A549 treated with dexamethasone at 1 μM for 4 hours (cell line): Measurements from ENCODE around the gene GSTO2. TPM values are rescaled to one million over a fixed set of nuclear protein-coding genes. Genes with fewer than 3 reads are reported as not detected.

Source experiments
- total RNA-seq: library from RNA; stranded (reverse); fragments of 200-300 nt; extraction: Qiagen RNA extraction; gene quantifications from 5 replicates; pipeline ENCODE4 v1.2.3, GENCODE V29; 2022

Gene GSTO2
- 1.7 to 2.4 TPM (median 1.9 TPM) in 5 replicates for total RNA-seq

DNA sequence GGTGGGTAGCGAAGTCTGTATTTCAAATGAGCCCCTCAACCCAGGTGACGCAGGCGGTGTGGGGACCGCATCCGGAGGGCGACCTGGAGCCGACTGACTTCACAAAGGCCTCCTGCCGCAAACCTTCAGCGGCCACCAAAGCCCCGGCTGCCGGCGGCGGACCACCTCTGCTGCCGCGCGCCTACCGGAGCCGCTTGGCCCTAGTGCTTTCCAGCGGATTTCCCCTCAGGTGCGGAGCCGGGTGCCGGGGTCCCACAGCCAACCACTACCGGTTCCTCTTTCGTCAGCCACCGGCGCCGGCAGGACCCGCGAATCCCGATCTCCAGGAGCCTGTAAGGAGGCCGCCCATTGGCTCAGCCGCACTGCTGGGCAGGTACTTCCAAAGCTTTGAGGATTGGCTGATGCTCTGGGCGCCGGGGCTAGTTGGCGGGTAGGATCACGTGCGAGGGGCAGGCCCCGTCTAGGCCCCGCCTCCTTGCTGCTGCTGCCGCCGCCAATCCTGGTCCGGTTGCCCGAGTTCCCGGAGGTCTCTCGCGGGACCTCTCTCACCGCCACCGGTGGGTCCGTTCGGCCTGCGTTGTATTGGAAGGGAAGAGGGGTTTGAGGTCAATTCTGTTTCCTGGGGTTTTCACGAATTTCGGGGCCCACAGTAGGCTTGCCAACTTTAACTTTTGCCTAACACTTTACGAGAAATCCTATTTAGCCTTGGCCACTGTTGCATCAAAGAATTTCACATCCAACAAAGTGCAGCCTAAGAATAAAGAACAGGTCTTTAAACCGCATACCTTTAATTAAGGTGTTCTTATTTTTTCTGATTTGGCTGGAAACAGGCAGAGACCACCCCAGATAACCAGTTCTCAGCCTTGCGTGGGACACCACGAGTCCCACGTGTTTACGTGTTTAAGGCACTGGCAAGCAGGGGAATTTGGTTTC lies at the start of gene GSTO2:
GSTO2 (plus strand) TSS at position 472 of the 933 bp plus-strand sequence. CDS start 5,732 bp downstream, outside the sequence.

DNA sequence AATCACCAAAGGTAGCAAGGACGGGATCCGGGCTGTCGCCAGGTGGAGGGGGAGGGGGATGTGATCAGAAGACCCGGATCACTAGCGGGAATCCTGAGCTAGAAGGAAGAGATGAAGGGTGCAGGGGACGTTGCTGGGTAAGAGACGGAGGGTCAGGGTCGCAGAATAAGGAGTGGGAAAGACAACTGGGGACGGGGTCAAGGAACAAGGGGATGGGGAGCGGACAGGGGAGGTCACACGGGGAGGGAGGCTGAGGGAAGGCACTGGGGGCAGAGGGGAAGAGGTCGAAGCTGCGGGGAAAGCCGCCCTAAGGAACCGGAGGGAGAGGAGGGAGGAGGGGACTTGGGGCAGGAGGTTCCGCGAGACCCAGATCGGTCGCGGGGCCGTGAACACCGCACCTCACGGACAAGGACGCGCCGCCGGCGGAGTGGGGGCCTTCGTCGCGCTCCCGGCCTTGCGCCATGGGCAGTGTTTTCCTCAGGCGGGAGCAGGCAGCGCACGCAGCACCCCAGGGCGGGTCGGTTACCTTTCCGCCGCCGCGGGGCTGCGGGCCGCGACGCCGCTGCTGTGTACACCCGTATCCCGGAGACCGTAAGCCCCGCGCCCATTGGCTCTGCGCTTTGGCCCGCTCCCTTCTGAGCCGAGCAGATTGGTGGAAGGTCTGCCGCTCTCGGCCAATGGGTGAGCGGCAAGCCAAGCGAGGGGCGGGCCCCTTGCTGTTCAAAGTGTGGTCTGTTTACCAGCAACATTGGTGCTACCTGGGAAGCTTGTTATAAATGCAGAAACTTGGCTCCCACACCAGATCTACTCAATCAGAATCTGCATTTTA lies 37.0 kb upstream of the GSTO2 start, which contains the start of gene CFAP43:
CFAP43 (minus strand) TSS at position 581 of the 829 bp plus-strand sequence; CDS start at position 463, 118 bp downstream.

DNA sequence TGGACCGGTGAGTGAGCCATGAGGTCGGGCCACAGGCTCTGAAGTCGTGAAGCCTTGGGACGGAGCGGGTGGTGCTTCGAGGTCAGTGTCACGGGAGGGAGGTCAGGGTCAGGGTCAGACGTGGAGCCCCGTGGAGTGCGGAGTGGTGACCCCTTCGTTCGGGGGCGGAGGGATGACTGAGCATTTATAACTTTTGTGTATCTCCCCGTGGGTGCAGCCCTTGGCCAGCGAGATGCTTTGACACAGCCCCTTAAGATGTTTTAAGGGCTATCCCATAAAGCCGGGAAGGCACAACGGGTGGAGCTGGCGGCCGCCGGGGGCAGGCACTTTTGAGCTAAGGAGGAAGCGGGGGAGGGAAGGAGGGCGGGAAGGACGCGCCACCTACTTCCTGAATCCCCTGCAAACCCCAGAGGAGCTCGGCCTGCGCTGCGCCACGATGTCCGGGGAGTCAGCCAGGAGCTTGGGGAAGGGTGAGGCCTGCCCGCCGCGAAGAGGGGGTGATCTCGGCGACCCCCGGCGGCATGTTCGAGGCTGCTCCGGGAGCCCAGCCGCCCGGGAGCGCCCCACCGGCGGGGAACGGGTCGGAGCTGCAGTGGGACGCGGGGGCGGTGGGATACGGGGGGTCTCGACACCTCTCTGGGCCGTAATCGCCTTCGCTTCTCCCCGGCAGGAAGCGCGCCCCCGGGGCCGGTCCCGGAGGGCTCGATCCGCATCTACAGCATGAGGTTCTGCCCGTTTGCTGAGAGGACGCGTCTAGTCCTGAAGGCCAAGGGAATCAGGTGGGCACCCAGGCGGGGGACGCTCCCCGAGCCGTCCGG lies 14.3 kb upstream of the GSTO2 start, which contains the start of gene GSTO1:
GSTO1 (plus strand) TSS at position 400 of the 818 bp plus-strand sequence; CDS start at position 437, 37 bp downstream.

DNA sequence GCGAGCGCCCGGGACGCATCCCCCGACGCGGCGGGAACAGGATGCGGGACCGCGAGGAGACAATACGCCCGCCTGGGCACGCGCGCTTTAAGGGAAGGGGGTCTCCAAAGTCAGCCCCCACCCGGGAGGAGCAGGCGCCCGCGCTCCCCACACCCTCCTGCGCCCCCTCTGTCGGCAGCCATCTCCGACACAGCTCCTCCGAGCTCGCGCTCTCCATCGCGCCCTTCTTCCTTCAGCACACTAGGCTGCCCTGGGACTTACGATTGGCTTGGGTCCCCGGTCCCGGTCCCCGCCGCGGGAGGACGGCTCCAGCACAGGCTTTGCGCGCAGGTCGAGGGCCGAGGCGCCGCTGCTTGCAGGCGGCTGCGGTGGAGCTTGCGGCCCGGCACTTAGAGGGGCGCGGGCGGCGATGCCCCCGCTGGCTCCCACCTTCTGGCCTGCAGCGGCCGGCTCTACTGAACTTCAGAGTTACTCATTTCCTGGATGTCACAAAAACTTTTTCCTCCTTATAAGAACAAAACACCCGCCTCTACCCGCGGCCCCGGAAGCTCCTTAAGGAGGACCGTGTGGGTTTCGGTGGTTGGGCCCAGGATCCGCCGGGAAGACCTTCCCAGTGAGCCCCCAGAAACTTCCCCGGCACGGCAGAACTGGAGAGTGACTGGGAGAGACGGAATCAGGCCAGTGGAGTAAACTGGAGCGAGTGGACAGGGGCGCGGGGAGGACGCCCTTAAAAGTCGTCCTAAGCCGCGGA lies 69.2 kb downstream of the GSTO2 start, which contains the start of gene ITPRIP:
ITPRIP (minus strand) TSS at position 481 of the 751 bp plus-strand sequence. CDS start 22,414 bp downstream, outside the sequence.

DNA sequence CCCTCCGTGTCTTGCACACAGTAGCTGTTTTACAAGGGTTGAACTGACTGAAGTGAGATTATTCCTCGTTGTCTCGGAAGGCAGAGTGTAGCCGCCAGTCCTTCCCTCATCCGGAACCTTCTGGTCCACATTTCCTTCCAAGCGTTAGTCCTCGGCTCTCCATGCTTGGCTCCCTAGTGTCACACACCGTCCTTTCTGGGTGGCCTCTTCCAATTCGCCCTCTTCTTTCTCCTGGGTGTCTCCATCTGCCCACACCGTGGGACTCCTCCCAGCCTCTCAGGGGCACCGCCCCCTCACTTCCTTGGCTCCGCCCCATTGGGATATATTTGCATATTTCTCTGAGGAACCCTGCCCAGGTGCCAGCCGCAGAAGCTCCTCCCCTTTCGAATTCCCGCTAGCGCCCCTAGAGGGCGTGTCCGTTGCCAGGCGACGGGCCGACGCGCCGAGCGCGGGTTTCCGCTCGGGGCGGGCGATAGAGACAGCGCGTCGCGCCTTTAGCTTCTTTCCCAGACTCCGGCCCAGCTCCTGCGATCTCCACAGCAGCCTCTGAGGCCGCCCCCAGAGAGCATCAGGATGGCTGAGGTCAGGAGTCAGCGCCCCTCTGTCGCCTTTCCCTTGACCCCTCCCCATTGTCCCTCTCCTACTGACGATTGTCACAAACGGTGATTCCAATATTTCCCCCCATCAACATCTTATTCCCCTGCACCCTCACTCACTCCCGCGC lies 84.5 kb downstream of the GSTO2 start, which contains the start of gene CFAP58:
CFAP58 (plus strand) TSS at position 509 of the 724 bp plus-strand sequence; CDS start at position 574, 65 bp downstream.

Other genes with a start within 250 kb of the GSTO2 start
- 1.6 to 2.2 TPM (median 1.7 TPM) in 5 replicates for gene COL17A1, start 183.3 kb upstream of the GSTO2 start, total RNA-seq
- 14.0 to 16.5 TPM (median 14.6 TPM) in 5 replicates for gene SFR1, start 147.0 kb upstream of the GSTO2 start, total RNA-seq
- gene CFAP43, start 36.8 kb upstream of the GSTO2 start, total RNA-seq = 0.12 to 0.61 TPM (median 0.20 TPM) in 5 replicates
- gene GSTO1, start 14.3 kb upstream of the GSTO2 start, total RNA-seq = 236 to 313 TPM (median 252 TPM) in 5 replicates
- 49.0 to 73.5 TPM (median 70.3 TPM) in 5 replicates for gene ITPRIP, start 69.3 kb downstream of the GSTO2 start, total RNA-seq
- gene CFAP58, start 84.6 kb downstream of the GSTO2 start, total RNA-seq = 0.13 to 0.27 TPM (median 0.19 TPM) in 5 replicates